Caki2 (cell line): ENCODE results near the gene TMEM141. TPM values are rescaled to one million over a fixed set of nuclear protein-coding genes. Genes with fewer than 3 reads are reported as not detected.
"Not testable (repeated sequence)": the region's sequence is repeated elsewhere in the genome, so short reads cannot be mapped to it uniquely, and the experiment has no call there.

Experiments
- DNase-seq: peaks from one replicate; pipeline ENCODE4 v3.0.0-alpha.2; 2015; ENCODE audit warnings: low read depth
- in situ Hi-C: cut with HindIII; loops from 2 replicates; pipeline ENCODE4 v1.10.0; 2016; ENCODE audit warnings: low sequenced_read_pairs, low pct_unique_long_range_greater_than_20kb, mixed read lengths
- total RNA-seq: library from RNA; depleted of rRNA; stranded (reverse); fragments of >200 nt; shearing (Covaris generic); gene quantifications from 2 replicates; pipeline ENCODE4 v1.2.3, GENCODE V29; 2014; ENCODE audit warnings: low replicate concordance

TMEM141 gene
- total RNA-seq, 1 experiment from 2014 or later, result 313 TPM

DNA sequence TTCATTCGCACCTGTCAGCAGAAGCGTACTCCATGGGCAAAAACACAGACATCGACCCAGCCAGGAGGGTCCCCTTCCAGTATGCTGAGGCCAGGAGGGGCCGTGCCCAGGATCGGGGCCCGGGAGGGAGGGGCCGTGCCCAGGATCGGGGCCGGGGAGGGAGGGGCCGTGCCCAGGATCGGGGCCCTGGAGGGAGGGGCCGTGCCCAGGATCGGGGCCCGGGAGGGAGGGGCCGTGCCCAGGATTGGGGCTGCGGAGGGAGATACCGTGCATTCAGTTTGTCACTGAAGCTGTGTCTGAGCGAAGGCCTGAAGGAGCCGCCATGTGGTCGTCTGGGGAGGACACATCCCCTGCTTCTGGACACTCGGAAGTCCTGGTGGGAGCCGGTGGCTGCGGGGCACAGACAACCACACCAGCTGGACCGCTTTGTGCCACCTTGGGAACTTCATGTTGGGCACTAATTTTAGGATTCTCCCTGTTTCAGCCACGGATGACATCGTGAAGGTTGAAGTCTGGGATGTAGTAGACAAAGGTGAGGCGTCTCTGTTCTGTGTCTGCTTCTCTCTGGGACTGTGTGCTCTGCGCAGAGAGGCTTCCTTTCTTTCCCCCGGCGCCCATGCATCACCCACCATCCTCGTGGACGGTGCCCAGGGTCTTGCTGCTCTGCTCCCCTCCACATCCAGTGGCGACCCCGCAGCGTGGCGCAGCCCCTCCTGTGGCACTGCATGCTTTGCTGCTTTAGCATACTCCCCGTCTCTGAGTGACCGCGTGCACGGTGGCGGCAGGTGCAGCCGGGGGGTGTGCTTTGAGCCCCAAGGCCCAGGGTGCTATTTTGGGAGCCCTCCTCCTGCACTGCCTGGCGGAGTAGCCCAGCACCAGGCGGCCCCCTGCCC, 34.4 kb downstream of the TMEM141 start:
- DNase-seq, result no peak
- in situ Hi-C loops, result no loop called here

DNA sequence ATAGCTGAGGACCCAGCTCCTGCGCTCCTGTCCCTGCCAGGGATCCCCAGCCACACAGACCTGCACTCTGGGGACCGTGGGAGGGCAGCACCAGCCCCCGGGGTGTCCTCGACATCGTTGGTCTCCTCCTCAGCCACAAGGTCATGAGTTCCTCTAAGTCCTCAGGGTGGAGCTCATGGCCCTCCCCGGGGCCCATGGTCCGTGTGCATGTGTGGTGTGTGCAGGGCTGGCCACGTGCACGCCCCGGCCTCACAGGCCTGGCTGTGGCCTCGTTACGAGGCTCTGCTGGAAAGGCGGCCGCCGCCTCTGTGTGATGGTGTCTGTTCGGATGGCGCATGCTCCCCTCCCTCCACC, 35.0 kb downstream of the TMEM141 start:
- no peak for DNase-seq
- in situ Hi-C loops, result no loop called here

DNA sequence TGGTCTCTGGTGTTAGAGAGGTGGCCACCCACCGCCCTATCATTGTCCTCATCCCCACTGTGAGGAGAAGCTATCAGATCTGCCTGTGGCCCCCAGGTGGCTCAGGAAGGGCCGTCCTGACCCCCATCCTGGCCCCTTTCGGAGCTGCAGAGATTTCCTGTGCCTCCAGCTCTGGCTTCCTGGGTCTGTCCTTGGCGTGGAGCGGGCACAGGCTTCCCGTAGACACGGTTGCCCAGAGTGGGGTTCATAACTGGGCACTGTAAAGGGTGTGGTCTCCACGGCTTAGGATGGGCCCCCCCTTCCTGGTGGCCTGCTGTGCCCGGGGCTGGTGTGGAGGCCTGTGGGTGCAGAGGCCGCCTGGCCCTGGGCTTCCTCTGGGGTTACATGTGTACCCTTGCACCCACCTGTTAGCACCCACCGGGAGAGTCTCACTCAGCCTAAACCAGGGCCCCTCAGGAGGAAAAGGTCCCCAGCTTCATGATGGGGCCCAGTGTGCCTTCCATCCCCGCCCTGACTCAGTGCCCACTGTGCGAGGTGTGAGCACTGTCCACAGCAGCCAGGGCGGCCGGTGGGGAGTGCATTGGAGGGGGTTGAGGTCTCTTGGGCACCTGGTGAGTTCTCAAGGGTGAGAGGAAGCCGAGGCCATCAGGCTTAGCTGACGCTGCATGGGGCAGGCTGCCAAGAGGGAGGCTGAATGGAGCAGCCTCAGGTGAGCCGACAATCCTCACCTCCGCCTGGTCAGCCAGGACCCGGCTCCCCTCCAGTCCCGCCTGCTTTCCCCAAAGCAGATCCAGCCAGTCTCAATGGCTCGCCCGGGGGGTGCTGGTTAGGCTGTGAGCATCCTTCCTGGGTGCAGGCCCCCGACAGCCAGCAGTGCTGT, 35.8 kb downstream of the TMEM141 start:
- no peak for DNase-seq
- in situ Hi-C loops, result no loop called here

DNA sequence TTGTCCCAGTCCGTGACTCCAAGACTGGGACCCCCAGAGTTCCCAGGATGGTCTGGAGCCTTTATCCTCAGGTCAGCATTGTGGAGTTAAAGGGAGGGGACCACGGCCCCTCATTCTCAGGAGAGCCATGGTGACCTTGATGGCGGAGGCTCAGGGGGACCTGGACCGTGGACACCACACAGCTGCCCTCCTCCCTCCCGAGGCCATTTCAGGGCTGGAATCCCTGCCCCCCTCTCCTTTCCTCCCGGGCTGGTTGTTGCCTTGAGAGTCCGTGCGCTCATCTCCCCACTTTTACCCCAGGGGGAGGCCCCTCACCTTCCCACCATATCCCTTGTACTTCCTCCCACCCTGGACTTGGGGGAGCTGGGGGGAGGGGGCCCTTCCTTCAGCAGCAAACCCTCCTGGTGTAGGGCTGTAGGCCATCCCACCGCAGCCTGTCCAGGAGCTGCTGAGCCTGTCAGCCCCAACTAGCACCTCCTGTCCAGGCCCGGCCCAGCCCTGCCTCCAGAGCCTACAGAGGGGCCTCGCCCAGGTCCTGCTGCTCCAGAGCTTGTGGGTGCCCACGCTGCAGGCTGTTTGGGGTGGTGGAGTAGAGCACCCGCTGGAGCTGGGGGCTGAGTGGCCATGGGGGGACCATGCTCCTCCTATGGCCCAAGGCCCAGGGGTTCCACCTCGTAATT, 36.8 kb downstream of the TMEM141 start:
- DNase-seq, result no peak
- in situ Hi-C loops, result no loop called here

DNA sequence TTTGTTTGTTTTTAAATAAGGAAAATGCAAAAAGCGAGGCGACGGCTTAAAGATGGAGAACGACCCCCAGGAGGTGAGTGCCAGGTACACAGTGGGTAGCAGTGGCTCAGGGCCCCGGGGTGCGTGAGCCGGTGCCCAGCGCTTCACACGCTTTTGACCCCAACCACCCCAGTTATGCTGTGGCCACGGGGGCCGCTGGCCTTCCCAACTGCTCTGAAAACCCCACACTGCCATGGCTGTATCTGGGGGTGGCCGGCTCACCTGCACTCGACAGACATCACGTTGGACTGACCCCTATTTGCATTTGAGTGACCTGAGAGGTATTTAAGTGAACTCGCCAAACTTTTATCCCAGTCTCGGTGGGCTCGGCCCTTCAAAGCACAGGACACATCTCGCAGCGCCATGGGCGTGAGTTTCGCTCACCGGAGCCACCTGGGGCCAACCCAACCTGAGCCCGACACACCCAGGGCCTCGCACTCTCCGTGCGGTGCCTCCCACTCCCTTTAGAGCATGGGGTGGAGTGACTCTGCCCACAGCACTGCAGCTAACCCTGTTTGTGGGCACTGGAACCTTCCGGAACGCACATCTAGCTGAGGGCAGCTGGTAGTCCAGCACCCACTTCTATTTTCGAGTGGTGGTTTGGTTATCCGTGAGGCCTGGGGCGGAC, 37.5 kb downstream of the TMEM141 start:
- DNase-seq, result no peak
- in situ Hi-C loops, result no loop called here

DNA sequence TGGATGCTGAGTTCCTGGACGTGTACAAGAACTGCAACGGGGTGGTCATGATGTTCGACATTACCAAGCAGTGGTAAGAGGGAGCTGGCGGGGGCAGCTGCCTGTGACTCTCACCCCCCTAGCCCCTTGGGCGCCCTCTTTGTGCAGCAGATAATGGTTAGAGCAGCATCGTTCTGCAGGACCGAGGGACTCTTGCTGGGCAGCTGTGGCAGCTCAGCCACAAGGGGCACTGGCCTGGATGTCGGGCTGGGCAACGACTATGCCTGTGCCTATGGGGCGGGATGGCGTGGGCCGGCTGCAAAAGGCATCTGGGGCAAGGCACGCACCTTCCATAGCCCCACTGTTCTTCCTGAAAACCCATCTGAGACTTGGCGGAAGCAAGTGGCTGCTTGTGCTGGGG, 38.3 kb downstream of the TMEM141 start:
- DNase-seq, result no peak

DNA sequence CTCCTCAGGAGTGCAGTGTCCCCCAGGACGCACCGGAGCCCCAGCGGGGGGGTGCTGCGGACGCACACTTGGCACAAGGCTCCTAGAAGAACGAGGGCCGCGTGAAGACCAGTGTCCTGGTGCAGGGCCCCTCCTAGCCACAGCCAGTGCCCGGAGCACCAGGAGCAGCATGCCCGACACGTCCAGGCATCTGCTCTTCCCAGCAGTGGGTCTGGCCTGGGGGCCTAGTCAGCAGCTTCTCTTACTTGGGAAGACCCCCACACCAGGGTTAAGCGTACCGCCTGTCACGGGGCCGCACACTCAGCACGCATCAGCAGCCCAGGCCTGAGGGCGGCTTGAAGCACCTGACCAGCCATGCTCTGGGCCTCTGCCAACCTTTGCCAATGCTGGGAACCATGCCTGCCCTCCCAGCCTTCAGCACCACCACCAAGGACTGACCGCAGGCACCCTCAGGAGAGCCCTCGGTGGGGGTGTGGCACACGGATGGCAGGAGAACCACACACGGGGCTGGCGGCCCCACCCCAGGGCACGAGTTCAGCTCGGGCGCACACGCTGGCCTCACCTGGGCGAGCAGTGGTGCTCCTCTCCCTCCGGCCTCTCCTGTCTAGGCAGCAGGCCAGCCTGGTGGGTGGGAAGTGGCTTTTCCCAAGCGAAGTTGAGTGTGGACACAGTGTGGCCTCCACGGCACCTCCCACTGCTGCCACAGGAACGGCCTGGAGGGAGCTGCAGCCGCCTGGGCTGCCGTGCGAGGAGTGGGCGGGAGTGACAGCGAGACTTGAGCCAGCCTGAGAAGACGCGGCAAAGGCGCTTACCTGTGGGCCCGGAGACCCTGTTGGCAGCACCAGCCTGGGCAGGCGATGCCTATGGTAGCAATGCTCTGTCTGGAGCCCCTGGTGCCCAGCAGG, 39.1 kb downstream of the TMEM141 start:
- in situ Hi-C loops, result no loop called here
- DNase-seq, result no peak

More for the DNA sequence above, 38.3 kb downstream of the TMEM141 start:
- in situ Hi-C loops, result no loop called here

DNA sequence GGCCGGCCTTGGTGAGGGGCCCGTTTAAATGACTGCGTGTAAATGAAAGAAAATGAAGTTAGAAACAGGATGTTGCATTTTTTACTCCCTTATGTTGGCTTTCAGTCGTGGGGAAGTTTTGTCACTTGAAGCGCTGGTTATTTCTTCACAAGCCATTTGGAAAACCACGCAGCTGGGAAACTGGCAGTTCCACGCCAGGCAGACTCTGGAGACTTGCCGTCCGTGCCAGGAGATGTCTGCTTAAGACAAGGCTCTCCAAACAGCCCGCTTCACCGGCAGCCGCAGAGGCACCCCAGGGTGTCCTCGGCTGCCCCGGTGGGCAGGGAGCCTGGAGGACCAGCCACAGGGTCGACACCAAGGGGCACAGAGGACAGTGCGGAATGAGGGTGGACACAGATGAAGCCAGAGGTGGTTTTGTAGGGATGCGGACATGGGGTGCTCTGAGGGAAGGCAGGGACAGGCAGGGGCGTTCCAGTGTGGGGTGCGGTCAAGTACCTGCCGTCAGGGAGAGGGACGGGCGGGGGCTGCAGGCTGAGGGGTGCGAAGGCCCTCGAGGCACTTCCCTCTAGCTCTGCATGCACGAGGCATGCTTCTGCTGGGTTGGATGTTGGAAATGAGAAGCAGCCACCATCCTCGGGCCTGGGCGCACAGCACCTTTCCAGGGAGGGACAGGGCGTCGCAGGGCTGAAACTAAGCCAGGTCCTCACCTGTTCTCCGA, 40.0 kb downstream of the TMEM141 start:
- DNase-seq, result no peak
- in situ Hi-C loops, result no loop called here

DNA sequence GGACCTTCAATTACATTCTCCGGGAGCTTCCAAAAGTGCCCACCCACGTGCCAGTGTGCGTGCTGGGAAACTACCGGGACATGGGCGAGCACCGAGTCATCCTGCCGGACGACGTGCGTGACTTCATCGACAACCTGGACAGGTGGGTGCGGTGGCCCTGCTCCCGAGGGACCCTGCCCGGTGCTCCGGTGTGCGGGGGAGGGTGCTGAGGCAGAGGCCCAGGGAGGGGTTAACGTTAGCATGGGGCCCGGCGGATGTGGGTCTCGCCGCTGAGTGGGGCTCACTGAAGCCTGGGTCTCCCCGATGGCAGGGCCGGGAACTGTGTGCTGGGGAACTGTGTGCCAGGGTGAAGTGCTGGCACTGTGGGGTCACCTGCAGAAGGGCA, 40.6 kb downstream of the TMEM141 start:
- in situ Hi-C loops, result no loop called here
- DNase-seq, result no peak

DNA sequence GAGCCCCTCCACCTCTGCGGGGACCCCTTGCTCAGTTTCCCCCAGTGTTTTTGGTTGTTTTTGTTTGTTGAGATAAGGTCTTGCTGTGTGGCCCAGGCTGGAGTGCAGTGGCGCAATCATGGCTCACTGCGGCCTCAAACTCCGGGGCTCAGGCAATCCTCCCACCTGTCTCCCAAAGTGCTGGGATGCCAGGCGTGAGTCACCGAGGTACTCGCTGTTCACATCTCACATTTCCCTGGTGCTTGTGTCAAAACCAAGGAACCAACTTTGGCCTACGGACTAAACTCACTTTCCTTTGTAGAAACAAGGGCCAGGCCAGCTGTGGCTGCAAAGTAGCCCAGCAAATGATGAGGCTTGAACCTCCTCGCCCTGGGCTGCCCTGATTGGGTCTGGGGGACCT, 41.4 kb downstream of the TMEM141 start:
- in situ Hi-C loops, result no loop called here
- no peak for DNase-seq

DNA sequence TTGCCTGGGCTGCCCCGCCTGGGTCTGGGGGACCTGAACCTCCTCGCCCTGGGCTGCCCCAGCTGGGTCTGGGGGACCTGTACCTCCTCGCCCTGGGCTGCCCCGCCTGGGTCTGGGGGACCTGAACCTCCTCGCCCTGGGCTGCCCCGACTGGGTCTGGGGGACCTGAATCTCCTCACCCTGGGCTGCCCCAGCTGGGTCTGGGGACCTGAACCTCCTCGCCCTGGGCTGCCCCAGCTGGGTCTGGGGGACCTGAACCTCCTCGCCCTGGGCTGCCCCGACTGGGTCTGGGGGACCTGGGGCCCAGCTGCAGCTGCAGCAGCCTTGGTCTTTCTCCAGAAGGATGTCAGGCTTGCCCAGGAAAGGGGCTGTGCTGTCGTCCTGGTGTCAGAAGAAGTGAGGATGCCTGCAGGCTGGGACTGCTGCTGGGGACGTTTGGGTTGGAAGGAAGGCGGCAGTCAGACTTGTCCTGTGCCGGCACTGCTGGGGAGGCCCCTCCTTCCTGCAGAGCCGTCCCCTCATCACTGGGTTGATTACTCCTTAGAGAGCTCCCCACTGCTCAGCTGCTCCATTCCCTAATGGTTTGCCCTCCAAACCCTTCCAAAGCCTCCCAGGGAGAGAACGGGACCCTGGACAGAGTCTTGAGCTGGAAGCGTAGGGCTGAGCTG, 42.4 kb downstream of the TMEM141 start:
- in situ Hi-C loops, result not testable (repeated sequence)

DNA sequence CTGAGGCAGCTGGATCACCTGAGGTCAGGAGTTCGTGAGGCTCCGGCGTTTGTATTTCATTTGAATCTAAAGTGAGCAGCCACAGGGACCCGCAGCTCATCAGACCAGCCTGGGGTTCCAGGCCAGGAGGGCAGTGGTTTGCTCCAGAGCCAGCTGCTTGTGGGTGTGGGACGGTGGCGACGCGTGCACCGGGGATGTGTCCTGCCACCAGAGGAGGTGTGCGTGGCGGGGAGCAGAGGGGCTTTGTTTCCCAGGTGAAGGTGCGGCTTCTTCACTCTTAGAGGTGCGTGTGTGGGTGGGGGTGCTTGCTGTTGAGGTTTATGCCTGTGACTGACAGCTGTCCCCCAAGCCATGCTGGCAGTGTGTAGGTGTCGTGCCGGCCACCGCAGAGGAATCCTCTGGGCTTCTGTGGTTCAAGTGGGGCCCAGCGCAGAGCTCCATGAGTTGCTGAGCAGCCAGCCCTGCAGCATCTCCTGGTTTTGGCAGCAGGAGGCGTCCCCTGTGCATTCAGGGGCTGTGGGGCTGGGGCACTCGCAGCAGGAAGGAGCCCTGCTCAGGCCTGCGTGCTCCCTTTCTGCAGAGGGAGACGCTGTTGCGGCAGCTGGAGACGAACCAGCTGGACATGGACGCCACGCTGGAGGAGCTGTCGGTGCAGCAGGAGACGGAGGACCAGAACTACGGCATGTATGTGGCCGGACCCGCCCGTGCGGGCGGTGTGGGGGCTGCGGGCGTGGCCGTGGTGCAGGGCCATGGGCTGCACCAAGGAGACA, 44.2 kb downstream of the TMEM141 start:
- DNase-seq, result no peak
- in situ Hi-C loops, result no loop called here

More for the DNA sequence above, 42.4 kb downstream of the TMEM141 start:
- not testable (repeated sequence) for DNase-seq

DNA sequence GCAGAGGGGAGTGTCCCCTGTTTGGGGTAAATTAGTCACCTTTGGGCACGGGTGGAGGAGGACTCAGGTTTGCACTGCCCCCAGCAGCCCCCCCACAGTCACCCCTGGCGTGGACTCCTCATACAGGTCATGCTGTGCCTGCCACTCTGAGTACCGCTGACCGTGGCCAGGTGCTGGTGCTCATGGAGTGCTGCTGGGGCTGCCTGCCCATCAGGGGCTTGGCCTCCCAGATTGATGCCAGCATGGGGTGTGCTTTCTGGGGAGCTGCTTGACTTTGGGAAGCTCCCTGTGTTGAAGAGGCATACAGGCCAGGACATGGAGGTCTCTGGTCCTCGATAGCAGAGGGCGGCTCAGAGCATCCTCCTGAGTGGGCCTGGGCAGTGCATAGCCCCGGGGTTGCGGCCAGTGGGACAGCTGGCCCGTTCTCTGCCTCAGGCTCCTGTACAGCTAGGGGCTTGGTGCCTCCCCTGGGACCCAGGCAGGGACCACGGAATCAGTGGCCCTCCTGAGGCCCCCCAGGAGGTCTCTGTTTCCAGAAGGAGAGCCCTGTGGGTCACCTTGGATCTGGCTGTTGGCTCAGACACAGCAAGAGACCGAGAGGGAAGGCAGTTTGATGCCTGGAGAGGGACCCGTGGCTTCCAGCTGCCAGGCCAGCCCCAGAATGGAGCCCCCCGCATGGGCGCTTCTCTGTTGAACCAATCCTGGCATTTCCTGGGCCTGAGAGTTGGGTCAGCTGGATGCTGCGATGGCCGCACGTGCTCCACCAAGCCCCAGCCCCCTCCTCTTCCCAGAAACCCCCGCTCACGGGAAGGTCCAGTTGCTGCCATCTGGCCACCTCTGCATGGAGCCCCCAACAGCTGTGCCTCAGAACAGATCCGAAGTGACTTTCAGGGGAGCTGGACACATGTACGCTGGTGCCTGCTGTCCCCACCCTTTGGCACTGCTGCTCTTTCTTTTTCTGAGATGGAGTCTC, 45.1 kb downstream of the TMEM141 start:
- DNase-seq, result no peak
- in situ Hi-C loops, result no loop called here

DNA sequence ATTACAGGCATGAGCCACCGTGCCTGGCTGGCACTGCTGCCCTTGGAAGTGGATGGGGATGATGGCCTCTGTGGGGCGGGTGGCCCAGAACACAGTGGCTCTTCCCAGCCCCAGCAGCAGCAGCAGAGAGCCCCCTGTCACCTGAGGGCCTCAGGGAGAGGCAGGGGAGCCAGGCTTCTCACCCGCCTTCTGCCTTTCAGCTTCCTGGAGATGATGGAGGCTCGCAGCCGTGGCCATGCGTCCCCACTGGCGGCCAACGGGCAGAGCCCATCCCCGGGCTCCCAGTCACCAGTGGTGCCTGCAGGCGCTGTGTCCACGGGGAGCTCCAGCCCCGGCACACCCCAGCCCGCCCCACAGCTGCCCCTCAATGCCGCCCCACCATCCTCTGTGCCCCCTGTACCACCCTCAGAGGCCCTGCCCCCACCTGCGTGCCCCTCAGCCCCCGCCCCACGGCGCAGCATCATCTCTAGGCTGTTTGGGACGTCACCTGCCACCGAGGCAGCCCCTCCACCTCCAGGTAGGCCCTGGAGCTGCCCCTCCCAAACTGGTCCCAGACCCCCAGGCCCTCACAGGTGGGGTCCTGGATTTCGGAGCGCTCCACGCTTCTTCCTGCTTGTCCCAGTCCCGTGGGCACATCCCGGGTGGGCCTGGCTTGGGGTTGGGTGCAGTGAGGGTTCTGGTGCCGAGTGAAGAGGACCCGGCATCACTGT, 46.2 kb downstream of the TMEM141 start:
- in situ Hi-C loops, result no loop called here

More for the DNA sequence above, 46.2 kb downstream of the TMEM141 start:
- DNase-seq, result no peak
